GM19438 (cell line): Measurements from ENCODE around the gene P3H2.
A peak's percentile ranks its signal among the peaks of the same experiment; 100 is the strongest.
"Not testable (repeated sequence)": the region's sequence is repeated elsewhere in the genome, so short reads cannot be mapped to it uniquely, and the experiment has no call there.

Experiments used
- ATAC-seq: cut with Tn5 transposase; IDR thresholded peaks from one replicate; pipeline ENCODE4 v1.9.1; 2021; ENCODE audit warnings: low read depth; ENCODE audit not compliant: unreplicated experiment

Gene P3H2

DNA sequence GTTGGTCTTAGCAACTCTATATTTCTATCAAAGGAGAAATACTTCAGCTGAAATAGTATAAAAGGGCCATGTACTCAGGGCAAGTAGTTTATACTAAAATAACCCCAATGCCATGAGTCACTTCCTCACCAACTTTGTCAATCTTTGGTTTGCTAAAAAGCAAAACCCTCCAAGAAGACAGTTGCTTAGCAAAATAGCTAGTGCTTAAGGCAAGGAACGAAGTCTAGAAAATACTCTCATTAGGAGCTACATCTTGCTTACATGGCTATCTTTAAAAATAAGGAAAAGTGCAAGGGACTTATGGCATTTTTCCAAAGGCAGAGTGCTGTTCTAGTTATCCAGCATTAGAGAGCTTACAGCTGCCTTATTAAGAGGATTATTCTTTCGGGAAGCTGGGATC lies 28.4 kb downstream of the P3H2 start:
- ATAC-seq: no peak

DNA sequence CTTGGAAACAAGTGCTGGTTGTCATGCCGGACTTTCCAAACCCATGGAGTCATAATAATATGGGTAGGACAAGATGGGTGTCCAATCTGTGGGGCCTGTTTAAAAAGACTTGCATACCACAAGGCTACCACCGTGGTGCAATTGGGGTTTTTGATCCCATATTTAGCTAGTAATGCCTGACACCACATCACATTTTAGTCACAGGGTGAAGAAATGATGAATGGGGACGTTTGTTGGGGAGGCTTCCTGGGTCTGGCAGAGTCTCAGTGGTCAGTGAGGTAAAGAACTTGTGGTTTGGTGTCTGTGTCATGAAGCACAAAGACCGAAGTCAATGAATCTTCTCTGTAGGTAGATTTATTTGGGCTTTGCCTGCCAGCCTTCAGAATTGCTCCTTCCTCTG lies 31.0 kb downstream of the P3H2 start:
- ATAC-seq: no peak

DNA sequence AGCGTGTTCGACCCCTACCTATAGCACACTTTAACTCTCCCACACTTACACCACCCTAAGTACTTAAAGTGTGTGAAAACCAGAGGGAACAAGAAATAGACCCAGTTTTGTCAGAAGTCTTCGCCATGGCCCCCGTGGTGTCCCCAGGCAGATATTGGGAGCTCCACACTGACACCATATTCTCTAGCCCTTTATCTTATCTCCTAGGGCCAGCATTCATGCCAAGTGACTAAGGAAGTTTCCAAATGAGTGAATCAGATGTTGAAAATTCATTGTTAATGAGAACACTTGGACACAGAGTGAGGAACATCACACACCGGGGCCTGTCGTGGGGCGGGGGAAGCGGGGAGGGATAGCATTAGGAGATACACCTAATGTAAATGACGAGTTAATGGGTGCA lies 31.8 kb downstream of the P3H2 start:
- no peak for ATAC-seq

DNA sequence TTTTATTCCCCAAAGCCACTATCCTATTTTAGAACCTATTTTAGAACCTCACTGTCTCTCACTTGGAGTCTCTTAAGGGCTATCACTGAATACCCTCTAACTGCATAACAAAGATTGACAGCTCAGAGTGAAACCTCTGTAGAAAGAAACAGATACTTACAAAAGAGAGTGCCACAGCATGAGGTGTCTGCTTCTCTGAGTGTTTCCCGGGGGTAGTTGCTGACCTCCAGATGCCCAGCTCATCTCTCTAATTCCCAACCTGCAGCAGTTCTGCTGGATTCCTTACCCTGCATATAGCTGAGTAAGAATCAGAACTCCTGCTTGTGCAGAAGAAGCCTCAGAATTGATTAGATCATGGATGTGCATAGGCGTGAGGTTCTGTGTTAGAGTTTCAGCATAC lies 34.5 kb downstream of the P3H2 start:
- no peak for ATAC-seq

DNA sequence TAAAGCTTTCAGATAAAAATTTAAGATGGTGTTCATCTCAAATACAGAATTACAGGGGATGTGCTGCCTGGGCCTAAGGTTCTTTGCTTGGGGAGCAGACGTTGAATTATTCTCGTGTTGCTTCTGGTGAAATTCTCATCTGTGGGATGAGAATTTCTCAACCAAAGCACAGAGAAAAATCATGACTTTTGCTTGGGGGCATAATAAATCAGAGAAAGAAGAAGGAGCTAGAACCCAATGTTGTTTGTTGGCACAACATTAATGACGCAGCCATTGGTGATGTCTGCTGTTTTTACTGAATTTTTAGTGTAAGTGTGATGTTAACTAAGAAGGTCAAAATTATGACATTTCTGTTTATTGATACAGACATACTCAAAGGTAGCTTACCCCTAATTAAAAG lies 35.7 kb downstream of the P3H2 start:
- ATAC-seq: no peak

DNA sequence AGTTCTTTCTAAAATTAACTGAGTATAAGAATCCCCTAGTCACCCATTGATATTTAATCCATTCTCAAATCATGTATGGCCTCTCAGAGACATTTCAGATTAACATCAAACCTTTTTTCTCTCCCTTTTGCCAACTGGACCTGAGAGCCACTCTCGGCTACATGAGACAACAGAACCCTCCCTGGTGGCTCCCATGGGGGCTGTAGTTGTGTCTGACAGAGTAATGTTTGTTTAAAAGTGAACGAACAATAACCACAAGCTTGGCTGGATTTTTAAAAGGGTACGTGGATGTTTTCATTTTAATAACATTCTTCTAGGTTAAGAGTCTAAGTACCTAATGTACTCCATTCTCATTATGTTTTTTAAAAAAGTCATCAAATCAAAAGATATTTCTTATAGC lies 37.1 kb downstream of the P3H2 start:
- no peak for ATAC-seq

DNA sequence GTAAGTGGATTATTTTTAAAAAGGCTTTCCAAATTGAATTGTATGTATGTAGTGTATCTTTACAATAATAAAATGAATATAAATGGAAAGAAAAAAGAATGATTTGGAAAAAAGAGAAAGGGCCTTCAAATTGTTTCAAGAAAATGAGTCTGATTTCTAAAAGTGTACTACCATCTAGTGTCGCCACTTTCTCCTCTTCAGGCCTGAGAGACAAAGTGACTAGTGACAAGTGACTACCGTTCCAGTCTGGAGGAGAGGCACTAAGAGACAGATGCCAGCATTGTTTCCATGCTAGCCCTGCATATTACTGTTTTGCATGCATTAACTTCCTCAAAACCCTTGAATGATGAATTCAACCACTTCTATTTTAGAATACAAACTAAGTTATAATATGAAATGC lies 39.3 kb downstream of the P3H2 start:
- ATAC-seq: no peak

DNA sequence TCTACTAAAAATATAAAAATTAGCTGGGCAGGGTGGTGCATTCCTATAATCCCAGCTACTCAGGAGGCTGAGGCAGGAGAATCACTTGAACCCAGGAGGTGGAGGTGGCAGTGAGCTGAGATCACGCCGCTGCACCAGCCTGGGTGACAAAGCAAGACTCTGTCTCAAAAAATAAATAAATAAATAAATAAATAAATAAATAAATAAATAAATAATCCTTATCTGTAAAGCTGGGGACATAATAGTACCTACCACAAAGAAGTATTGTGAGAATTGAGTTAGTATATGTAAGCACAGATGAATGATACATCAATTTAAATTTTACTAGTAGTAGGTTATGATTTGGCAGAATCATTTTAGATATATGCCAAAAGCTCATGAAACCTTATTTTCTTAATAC lies 41.5 kb downstream of the P3H2 start:
- ATAC-seq: not testable (repeated sequence)

DNA sequence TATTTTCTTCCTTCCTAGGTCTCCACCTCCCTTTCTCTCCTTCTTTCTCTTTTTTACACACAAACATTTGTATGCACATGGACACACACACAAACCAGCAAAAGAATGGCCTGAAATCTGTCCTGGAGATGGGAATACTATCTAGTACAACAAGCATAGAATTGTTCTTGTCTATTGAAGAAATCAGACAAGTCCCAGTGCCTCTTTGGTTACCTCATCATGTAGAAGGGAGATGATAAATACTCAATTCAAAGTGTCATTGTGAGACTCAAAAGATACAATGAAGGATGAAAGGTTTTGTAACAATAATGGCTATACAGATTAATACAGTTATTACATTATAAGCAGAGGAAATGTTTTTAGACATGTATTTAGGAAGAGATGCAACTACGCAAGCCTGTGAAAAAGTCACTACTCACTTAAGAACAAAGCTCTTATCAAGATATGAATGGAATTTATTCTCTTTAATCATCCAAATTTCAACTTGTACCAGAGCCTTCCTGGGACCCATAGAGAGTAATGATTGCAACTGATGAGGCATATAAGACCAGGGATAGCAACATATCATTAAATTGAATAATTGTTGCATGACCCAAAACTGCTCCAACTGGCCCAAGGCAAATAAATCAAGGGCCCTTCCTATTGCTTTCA lies 43.2 kb downstream of the P3H2 start:
- no peak for ATAC-seq

DNA sequence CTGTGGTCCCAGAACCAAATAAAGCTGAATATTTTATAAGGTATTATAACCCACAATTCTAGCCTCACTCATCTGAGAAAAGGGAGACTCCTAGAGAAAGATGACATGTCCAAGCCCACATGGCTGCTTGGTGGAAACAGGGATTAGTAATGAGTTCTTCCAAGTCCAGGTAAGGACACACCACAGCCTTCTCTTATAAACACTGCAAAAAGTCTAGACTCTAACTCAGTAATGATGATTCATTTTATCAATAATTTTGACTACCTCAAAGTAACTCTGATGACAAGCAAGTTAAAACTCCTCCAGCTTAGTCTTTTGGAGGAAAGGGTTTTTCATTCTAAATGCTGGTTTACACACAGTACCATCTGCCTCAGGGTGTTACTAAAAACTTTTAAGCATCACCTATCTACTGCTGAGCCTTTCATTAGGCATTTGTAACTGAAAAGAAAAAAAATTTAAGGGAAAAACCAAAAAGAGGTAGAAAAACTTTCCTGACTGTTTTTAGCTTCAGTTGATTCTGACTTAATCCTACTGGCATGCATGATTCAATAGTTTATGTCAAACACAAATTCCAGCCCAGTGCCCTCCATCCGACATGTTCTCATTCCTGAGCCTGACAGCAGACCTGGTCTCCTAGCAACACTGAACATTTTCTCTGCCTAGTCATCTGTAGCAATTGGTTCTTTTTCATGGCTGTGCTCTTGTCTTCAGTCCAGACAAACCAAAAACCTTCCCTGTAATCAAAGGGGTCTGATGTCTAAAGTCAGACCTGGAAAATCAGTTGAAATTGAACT lies 43.9 kb downstream of the P3H2 start:
- ATAC-seq: no peak

DNA sequence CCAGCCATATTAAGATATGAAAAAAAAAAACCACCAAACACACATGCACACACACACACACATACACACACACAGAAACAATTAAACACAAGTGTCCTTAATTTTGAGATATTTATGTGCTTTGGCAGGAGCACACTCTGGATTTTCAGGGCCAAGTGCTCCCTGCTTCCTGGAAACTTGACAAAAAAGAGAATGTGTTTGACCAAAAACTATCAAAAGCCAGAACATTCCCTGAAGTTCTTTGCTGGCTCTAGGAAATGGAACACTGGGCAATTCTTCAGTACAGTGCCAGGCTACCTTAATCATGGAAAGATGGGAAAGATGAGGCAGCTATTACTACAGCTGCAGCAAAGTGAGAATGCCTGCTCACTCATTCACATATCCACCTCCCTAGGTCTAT lies 44.6 kb downstream of the P3H2 start:
- ATAC-seq: no peak

DNA sequence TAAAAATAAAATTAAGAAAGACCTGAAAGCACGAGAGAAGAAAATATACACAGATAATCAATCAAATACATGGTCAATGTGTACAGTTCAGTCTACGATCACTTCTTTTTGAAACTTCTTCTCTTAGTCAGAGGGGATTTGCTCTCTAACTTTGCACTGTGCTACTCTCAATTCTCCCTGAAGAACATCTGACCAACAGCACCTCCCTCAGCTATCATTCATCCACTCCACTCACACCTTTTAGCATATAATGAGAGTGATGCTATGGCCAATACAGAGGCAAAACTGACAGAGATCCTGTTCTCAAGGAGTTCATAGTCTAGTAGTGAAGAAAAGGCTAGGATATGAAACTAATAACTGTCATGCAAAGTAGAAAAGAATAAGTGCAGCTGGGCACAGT lies 45.9 kb downstream of the P3H2 start:
- no peak for ATAC-seq

DNA sequence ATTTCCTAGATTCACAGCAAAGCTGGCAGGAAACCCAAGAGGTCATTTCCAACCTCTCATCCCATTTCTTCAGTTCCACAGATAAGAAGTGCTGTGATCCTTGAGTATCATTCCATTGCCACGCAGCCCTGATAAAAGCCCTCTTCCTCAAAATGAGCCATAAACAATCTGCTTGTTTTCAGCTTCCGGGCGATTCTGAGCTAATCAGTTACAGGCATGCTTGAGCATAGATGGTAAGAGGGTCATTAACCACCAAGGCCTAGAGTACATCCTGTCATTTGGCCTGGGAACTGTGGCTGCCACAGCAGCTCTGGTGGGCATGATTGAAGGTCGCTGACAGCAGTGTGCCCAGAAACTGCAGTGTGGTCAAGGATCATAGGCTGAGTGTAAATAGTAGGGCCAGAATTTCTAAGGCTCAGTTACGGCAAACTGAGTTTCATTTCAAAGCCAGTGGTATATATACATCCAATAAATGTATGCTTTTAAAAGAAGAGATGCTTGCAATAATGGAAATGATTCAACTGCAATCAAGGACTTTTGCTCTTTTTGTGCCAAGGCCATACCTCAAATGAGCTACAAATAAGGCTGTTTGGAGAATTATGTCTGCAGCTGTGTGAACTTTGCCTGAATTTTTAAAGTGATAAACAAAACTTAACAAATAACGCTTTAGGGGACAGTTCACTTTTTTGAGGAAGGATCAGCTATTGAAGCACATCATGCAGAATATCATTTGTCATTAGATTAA lies 47.3 kb downstream of the P3H2 start:
- ATAC-seq: peak; percentile 88

DNA sequence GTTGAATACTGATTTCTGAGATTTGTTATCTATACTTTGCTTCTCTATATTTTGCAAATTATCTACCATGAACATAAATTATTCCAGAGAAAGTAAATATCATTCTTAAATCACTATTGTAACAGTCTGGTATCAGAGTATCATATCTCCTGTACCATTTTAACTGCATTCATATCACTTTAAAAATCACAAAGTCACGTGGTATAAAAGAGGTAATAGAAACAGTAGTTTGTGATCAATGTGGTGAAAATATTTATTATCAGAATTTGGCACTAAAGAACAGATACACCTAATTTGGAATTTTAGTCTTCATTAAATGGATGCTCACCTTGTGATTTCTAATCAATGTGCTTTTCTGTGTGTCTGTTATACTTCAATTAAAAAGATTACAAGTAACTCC lies 47.8 kb downstream of the P3H2 start:
- ATAC-seq: no peak

DNA sequence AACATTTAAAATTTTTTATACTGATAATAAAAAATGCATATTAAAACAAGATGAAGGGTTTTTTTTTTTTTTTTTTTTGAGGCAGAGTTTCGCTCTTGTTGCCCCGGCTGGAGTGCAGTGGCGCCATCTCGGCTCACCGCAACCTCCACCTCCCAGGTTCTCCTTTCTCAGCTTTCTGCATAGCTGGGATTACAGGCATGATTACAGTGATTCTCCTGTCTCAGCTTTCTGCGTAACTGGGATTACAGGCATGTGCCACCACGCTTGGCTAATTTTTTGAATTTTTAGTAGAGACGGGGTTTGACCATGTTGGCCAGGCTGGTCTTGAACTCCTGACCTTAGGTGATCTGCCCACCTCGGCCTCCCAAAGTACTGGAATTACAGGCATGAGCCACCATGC lies 48.8 kb downstream of the P3H2 start:
- not testable (repeated sequence) for ATAC-seq

DNA sequence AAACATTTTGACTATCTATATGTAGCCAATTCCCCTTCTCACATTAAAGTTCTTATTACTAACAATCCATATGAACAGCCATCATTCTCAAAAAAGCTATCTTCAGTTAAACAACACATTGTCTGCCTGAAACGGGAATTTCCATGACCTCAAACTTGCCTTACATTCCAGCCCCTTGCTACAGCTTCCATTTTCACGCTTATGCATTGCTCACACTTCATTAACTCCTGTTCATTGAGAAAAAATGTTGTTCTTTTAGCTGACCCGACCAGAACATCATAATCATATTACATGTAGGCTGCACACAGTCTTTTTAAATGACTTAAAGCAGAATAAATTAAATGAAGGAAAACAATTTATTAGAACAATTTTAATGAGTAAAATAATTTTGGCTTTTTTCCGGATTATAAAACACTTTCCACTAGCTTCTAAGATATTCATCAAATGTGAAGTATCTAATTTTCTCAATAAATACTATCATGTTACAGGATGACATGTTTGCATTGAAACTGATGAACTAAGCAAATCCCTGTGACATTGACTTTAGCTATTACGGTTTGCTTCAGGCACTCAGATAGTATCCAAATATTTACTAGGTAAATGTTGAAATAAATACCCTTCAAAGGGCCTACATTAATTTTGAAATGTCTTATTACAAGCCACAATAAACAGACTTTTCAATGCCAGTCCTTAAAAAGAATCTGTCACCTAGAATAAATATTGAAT lies 49.9 kb downstream of the P3H2 start:
- no peak for ATAC-seq

DNA sequence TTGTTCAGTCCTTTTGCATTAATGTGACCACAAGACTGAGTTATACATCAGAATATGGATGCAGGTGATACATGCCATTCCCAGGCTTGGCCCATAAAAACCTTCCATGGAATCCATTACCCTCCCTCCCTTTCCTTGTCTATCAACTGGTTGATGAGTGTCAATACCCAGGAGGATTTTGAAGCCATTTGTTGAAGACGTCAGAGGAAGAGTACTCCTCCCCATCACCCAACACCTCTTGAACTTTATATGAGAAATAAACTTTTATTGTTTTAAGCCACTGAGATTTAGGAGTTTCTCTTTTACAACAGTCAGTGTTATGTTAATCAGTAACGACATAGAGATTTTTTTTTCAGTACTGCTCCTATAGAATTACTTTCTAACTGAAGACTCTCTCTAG lies 55.5 kb downstream of the P3H2 start:
- no peak for ATAC-seq

DNA sequence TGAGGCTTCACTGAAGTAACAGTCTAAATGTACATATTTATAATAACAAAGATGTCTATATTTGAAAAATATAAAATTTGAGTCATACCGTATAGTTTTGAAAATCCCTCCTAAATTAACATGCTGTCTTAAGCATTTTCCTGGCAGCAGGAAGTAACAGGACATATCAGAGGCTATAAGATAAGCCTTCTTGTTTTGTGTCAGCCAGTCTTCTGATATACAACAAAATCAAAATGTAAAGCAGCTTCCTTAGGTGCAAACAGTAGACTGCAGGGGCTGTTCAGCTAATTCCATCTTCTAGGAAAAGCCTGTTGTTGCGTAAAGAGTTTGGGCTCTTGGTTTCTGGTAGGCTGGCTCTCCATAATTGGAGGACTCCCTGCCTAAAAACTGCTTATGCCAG lies 56.0 kb downstream of the P3H2 start:
- ATAC-seq: no peak

DNA sequence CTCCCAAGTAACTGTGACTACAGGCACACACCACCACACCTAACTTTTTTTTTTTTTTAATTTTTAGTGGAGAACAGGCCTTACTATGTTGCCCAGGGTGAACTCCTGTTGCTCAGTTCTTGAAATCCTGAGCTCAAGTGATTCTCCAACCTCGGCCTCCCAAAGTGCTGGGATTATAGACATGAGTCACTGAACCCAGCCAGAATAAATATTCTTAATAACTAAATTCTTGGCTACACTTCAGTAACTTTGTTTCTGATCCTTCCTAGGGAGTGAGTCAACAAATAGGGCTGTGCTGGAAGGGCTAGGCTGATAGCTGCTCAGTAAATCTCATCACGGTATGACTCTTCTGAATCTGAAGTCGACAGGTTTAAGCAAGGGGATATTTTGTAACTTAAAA lies 56.6 kb downstream of the P3H2 start:
- no peak for ATAC-seq

DNA sequence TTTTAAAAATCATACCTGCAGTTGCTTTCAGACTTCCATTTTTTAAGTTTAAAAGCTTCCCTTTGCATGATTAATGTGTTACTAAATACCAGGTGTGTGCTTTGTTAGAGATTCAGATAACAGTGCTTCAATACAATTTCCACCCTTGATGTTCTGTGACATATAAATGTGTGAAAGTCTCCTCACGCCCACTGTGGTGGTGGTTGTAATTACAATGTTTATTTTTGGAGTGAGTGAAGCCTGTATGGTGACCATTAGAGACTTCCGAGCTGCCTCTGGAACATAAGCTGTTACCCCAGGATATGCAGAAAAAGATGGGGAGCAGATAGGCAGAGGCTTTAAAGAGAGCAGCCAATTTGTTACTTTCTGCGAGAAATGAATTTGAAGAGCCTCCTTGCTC lies 57.2 kb downstream of the P3H2 start:
- ATAC-seq: no peak

DNA sequence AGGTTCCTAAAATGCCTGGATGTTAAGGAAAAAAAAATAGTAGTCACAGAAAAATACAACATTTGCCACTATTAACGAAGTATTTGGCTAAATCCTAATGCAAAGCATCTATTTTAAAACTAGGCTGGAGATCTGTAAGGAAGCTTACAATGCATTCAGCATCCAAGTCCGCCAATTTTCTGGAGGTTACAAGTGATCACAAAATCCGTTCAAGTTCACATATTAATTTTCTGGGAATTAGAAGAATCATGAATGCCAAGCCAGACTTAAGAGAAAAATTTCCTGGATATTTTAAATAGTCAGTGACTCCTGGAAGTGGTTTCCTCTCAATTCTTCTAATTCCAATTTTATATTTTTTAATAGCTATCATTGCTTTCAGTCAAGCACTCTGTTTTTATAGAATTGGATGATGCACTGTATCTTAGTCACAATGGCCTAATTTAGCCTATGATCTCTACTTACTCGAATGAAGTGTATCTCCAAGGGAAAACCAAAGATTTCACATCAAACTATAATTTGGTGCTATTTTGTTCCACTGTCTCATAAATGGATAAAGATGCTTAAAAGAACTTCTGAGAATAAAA lies 60.4 kb downstream of the P3H2 start:
- ATAC-seq: no peak
